ENCODE measurements around the gene CD59. TPM values are rescaled to one million over a fixed set of nuclear protein-coding genes. Genes with fewer than 3 reads are reported as not detected.

CD59 gene
- total and polyA plus RNA-seq, 10 donors, result 21.6 to 281 (median 171) TPM

DNA sequence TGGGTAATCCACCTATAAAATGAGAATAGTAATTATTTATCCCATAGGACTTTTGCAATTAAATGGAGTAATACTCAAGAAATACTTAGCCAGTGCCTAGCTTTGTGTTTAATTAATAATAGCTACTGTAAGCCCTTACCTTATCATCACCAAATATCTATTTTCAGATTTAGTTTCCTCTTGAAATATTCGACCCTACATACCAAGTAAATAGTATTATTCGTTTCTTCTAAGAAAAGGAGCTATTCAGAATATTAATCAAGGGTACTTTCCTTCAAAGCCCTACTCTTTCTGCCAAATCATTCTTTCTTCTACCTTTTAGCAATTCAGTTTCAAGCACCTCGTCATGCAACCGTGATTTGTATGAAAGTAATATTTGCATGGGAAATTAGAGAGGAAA lies 31.4 kb upstream of the CD59 start:
- no peaks in the 10 kb centered on the region for H3K27me3 ChIP-seq (replicated peaks in 1 of 7)
- H3K27ac ChIP-seq, result no peak overlapping the region
- H3K4me3 ChIP-seq, result no peak overlapping the region
- peaks cover 0 to 13% (median 0%) of the 10 kb centered on the region in 8 donors for H3K9me3 ChIP-seq
- peaks cover 4 to 25% (median 14%) of the 10 kb centered on the region in 6 donors for H3K4me1 ChIP-seq
- no peak for DNase-seq
- peaks cover 0 to 81% (median 67%) of the 10 kb centered on the region in 6 donors for H3K36me3 ChIP-seq
- 64 to 81% (median 75%) methylated on average over 4 of the region's 4 CpGs for WGBS, 5 donors
- intact Hi-C loops (cut with DNase I; ENCODE audit: low total_unique reads), result no loop called here
- TF ChIP-seq POLR2AphosphoS5 (IDR thresholded peaks at IDR 0.05) (no peak), POLR2A (IDR thresholded peaks at IDR 0.05) (no peak)
- TF ChIP-seq, protein P1, sequence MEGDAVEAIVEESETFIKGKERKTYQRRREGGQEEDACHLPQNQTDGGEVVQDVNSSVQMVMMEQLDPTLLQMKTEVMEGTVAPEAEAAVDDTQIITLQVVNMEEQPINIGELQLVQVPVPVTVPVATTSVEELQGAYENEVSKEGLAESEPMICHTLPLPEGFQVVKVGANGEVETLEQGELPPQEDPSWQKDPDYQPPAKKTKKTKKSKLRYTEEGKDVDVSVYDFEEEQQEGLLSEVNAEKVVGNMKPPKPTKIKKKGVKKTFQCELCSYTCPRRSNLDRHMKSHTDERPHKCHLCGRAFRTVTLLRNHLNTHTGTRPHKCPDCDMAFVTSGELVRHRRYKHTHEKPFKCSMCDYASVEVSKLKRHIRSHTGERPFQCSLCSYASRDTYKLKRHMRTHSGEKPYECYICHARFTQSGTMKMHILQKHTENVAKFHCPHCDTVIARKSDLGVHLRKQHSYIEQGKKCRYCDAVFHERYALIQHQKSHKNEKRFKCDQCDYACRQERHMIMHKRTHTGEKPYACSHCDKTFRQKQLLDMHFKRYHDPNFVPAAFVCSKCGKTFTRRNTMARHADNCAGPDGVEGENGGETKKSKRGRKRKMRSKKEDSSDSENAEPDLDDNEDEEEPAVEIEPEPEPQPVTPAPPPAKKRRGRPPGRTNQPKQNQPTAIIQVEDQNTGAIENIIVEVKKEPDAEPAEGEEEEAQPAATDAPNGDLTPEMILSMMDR (IDR thresholded peaks at IDR 0.05 in 8 of 11, conservative IDR thresholded peaks at IDR 0.05 in 3 of 11), result no peak

DNA sequence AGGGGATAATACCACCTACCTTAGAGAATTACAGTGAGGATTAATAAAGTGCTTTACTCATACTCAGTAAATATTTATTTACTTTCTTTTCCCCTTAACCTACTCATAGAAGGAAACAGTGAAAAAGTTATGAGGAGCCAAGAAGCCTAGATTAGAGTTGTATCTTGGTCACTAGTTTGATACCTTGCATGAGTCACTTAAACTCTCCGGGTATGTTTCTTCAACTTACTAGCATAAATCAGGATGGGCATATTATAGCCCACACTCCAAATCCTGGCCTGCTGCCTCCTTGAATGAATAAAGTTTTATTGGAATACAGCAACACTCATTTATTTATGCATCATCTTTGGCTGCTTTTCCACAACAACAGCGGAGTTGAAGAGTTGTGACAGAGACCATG lies 29.9 kb upstream of the CD59 start:
- Histone ChIP-seq H3K27me3 (replicated peaks in 1 of 7) (no peaks in the 10 kb centered on the region), H3K36me3 (peaks cover 0 to 97% (median 72%) of the 10 kb centered on the region in 6 donors), H3K9me3 (peaks cover 0 to 13% (median 0%) of the 10 kb centered on the region in 8 donors), H3K4me1 (peaks cover 0 to 10% (median under 1%) of the 10 kb centered on the region in 6 donors), H3K4me3 (no peak overlapping the region), H3K27ac (no peak overlapping the region)
- TF ChIP-seq POLR2A (IDR thresholded peaks at IDR 0.05) (no peak), POLR2AphosphoS5 (IDR thresholded peaks at IDR 0.05) (no peak)
- TF ChIP-seq, protein P1 (IDR thresholded peaks at IDR 0.05 in 8 of 11, conservative IDR thresholded peaks at IDR 0.05 in 3 of 11), result no peak
- 95 to 98% (median 97%) methylated on average over 2 of the region's 2 CpGs for WGBS, 5 donors
- intact Hi-C loops (cut with DNase I; ENCODE audit: low total_unique reads), result no loop called here
- DNase-seq, result no peak

DNA sequence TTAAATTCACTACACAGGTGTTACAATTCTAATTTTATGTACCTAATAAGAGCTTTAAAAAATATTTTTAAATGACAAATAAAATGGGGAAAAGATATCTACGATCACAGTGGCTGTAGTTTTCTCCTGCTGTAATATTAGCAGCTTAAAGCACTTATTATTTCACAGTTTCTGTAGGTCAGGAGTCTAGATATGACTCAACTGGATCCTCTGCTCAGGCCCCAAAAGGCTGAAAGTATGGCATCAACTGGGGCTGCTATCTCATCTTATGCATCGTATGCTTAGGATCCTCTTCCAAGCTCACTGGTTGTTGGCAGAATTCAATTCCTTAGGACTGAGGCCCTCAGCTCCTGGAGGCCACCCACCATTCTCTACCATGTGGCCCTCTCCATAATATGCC lies 25.2 kb upstream of the CD59 start:
- H3K9me3 ChIP-seq, result peaks cover 0 to 13% (median 0%) of the 10 kb centered on the region in 8 donors
- no peak overlapping the region for H3K27ac ChIP-seq
- H3K4me1 ChIP-seq, result no peaks in the 10 kb centered on the region
- H3K27me3 ChIP-seq (replicated peaks in 1 of 7), result no peaks in the 10 kb centered on the region
- peaks cover 0 to 99% (median 75%) of the 10 kb centered on the region in 6 donors for H3K36me3 ChIP-seq
- intact Hi-C loops (cut with DNase I; ENCODE audit: low total_unique reads), result no loop called here
- H3K4me3 ChIP-seq, result no peak overlapping the region
- no peak for TF ChIP-seq POLR2A (IDR thresholded peaks at IDR 0.05)
- TF ChIP-seq, protein P1 (IDR thresholded peaks at IDR 0.05 in 8 of 11, conservative IDR thresholded peaks at IDR 0.05 in 3 of 11), result no peak
- no peak for TF ChIP-seq POLR2AphosphoS5 (IDR thresholded peaks at IDR 0.05)
- 80 to 91% (median 83%) methylated on average over 2 of the region's 2 CpGs for WGBS, 5 donors
- no peak for DNase-seq

DNA sequence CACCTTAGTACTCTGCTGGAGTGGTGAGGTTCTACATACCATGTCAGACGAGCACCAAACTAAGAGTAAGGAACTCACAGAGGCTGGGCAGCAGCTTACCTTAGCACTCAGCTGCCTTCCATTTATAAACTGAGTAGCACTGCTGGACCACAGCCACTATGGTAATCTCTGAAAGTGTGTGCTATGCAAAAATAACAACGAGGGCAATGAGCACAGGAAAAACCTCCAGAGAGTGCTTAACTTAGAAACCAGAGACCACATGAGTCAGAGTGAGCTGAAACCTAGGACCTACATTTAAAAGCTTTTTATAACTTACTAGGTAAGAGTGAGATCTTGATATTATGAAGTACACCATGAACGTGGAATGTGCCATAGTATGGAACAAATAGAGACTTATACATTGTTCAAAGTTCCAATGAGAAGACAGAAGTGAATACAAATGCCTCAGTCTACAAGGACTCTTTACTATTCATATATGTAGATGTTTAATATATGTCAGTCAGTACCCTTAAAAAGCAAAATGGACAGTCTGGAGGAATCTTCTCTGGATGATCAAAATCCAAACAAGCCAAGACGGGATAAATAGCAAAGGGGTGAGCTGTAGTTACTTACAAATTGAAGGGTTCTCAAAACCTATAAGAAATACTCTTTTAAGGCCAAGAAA lies 17.2 kb upstream of the CD59 start:
- TF ChIP-seq, protein P1 (IDR thresholded peaks at IDR 0.05 in 8 of 11, conservative IDR thresholded peaks at IDR 0.05 in 3 of 11), result no peak
- TF ChIP-seq POLR2AphosphoS5 (IDR thresholded peaks at IDR 0.05), result no peak
- no peak for TF ChIP-seq POLR2A (IDR thresholded peaks at IDR 0.05)
- intact Hi-C loops (cut with DNase I; ENCODE audit: low total_unique reads), result no loop called here
- H3K27ac ChIP-seq, result no peak overlapping the region
- H3K9me3 ChIP-seq, result no peaks in the 10 kb centered on the region
- H3K4me3 ChIP-seq, result no peak overlapping the region
- H3K4me1 ChIP-seq, result no peaks in the 10 kb centered on the region
- DNase-seq, result no peak
- 51 to 68% (median 60%) methylated on average over 4 of the region's 4 CpGs for WGBS, 5 donors
- no peaks in the 10 kb centered on the region for H3K27me3 ChIP-seq (replicated peaks in 1 of 7)
- peaks cover 4 to 99% (median 78%) of the 10 kb centered on the region in 6 donors for H3K36me3 ChIP-seq
